Neural cell (in vitro differentiated cells): ENCODE measurements around the gene CLK3.

ENCODE experiments used
- EP300 ChIP-seq: fragments of 450-650 bp; conservative IDR thresholded peaks from 2 replicates; pipeline ENCODE4 v1.6.1; 2014; ENCODE audit warnings: antibody characterized with exemption, mild to moderate bottlenecking, moderate library complexity; ENCODE audit not compliant: poor library complexity, severe bottlenecking
- EZH2 ChIP-seq: fragments of 200-600, 300-800 bp; shearing (Covaris generic), sonication (generic); IDR thresholded peaks from 2 replicates; pipeline ENCODE4 v1.6.1; 2014; ENCODE audit warnings: antibody characterized with exemption, low read length, borderline replicate concordance, mild to moderate bottlenecking; ENCODE audit not compliant: insufficient read depth, poor library complexity, severe bottlenecking
- MXI1 ChIP-seq: fragments of 450-650 bp; conservative IDR thresholded peaks from 2 replicates; pipeline ENCODE4 v1.6.1; 2014; ENCODE audit warnings: antibody characterized with exemption, mild to moderate bottlenecking; ENCODE audit not compliant: poor library complexity, severe bottlenecking
- POLR2AphosphoS5 ChIP-seq: IDR thresholded peaks from 2 replicates; pipeline ENCODE4 v1.6.1; 2012
- RAD21 ChIP-seq: fragments of 450-650 bp; conservative IDR thresholded peaks from 2 replicates; pipeline ENCODE4 v1.6.1; 2014; ENCODE audit warnings: antibody characterized with exemption, mild to moderate bottlenecking, moderate library complexity
- SMC3 ChIP-seq: fragments of 450-650 bp; conservative IDR thresholded peaks from 2 replicates; pipeline ENCODE4 v1.6.1; 2014; ENCODE audit warnings: antibody characterized with exemption, mild to moderate bottlenecking, moderate library complexity; ENCODE audit not compliant: poor library complexity
- TAF1 ChIP-seq: IDR thresholded peaks from 2 replicates; pipeline ENCODE4 v1.6.1; 2012; ENCODE audit warnings: low read depth
- TF ChIP-seq, protein P1 (sequence below): fragments of 450-650 bp; IDR thresholded peaks from 2 replicates; pipeline ENCODE4 v1.5.1; 2014; ENCODE audit warnings: antibody characterized with exemption, mild to moderate bottlenecking, moderate library complexity; ENCODE audit not compliant: poor library complexity, severe bottlenecking
- TF ChIP-seq, protein P2 (sequence below): IDR thresholded peaks from 2 replicates; pipeline ENCODE4 v1.6.1; 2012; ENCODE audit warnings: borderline replicate concordance

DNA sequence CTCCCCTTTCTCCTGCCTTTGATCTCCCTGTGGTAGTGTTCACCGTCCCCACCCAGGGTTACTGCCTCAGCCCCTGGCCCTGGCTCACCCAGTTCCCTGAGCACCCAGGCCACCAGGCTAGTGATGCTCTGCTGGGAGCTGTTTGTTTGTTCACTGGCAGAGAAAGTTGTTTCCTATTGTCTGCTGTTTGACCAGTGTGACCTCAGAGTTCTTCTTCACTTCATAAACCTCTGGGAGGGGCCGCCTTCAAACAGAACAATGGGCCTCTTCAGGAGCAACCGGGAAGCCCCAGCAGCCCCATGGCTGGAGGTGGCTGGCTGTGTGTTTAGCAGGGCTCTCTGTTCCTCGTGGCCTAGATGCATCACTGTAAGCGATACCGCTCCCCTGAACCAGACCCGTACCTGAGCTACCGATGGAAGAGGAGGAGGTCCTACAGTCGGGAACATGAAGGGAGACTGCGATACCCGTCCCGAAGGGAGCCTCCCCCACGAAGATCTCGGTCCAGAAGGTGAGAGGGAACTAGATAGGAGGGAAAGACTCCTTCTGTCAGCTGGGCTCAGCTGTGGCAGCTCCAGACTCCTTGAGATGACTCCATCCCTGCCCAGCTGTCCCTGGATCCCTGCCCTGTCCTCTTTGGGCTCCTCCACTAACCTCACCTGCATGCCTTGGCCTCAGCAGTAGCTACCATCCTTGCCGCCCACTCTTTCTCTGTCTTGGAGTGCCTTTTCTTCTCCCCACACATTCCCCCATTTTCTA is 3.4 kb downstream of the CLK3 start:
- TF ChIP-seq EZH2 (no peak), EP300 (no peak), SMC3 (no peak), RAD21 (no peak), TAF1 (no peak), POLR2AphosphoS5 (no peak), MXI1 (no peak)
- TF ChIP-seq, protein P1, sequence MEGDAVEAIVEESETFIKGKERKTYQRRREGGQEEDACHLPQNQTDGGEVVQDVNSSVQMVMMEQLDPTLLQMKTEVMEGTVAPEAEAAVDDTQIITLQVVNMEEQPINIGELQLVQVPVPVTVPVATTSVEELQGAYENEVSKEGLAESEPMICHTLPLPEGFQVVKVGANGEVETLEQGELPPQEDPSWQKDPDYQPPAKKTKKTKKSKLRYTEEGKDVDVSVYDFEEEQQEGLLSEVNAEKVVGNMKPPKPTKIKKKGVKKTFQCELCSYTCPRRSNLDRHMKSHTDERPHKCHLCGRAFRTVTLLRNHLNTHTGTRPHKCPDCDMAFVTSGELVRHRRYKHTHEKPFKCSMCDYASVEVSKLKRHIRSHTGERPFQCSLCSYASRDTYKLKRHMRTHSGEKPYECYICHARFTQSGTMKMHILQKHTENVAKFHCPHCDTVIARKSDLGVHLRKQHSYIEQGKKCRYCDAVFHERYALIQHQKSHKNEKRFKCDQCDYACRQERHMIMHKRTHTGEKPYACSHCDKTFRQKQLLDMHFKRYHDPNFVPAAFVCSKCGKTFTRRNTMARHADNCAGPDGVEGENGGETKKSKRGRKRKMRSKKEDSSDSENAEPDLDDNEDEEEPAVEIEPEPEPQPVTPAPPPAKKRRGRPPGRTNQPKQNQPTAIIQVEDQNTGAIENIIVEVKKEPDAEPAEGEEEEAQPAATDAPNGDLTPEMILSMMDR: no peak
- TF ChIP-seq, protein P2, sequence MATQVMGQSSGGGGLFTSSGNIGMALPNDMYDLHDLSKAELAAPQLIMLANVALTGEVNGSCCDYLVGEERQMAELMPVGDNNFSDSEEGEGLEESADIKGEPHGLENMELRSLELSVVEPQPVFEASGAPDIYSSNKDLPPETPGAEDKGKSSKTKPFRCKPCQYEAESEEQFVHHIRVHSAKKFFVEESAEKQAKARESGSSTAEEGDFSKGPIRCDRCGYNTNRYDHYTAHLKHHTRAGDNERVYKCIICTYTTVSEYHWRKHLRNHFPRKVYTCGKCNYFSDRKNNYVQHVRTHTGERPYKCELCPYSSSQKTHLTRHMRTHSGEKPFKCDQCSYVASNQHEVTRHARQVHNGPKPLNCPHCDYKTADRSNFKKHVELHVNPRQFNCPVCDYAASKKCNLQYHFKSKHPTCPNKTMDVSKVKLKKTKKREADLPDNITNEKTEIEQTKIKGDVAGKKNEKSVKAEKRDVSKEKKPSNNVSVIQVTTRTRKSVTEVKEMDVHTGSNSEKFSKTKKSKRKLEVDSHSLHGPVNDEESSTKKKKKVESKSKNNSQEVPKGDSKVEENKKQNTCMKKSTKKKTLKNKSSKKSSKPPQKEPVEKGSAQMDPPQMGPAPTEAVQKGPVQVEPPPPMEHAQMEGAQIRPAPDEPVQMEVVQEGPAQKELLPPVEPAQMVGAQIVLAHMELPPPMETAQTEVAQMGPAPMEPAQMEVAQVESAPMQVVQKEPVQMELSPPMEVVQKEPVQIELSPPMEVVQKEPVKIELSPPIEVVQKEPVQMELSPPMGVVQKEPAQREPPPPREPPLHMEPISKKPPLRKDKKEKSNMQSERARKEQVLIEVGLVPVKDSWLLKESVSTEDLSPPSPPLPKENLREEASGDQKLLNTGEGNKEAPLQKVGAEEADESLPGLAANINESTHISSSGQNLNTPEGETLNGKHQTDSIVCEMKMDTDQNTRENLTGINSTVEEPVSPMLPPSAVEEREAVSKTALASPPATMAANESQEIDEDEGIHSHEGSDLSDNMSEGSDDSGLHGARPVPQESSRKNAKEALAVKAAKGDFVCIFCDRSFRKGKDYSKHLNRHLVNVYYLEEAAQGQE: no peak
